ENCODE data around the gene FSIP1.

FSIP1 gene

GRCh38 chr15:39752991-39753390 lies 29.6 kb downstream of the FSIP1 start:
- no peak for DNase-seq

GRCh38 chr15:39752246-39752645 lies 30.4 kb downstream of the FSIP1 start:
- no peak for DNase-seq

GRCh38 chr15:39748276-39748675 lies 34.4 kb downstream of the FSIP1 start:
- no peak for DNase-seq

GRCh38 chr15:39747326-39747725 lies 35.3 kb downstream of the FSIP1 start:
- DNase-seq = no peak

- no peak for DNase-seq
Observed at GRCh38 chr15:39746714-39747276, 35.8 kb downstream of the FSIP1 start.

- DNase-seq = no peak
Observed at GRCh38 chr15:39746176-39746575, 36.5 kb downstream of the FSIP1 start.

- DNase-seq = no peak
Observed at GRCh38 chr15:39745415-39745814, 37.2 kb downstream of the FSIP1 start.

- DNase-seq = no peak
Observed at GRCh38 chr15:39744334-39745103, 38.1 kb downstream of the FSIP1 start.

GRCh38 chr15:39743611-39744010 lies 39.0 kb downstream of the FSIP1 start:
- no peak for DNase-seq

- no peak for DNase-seq
Observed at GRCh38 chr15:39741258-39741657, 41.4 kb downstream of the FSIP1 start.

- no peak for DNase-seq
Observed at GRCh38 chr15:39738998-39739397, 43.6 kb downstream of the FSIP1 start.

GRCh38 chr15:39737196-39737550 lies 45.5 kb downstream of the FSIP1 start:
- no peak for DNase-seq

GRCh38 chr15:39736412-39737195 lies 46.0 kb downstream of the FSIP1 start:
- DNase-seq = no peak

- DNase-seq = no peak
Observed at GRCh38 chr15:39735120-39735717, 47.4 kb downstream of the FSIP1 start.

GRCh38 chr15:39731266-39731665 lies 51.4 kb downstream of the FSIP1 start:
- no peak for DNase-seq

GRCh38 chr15:39730552-39730951 lies 52.1 kb downstream of the FSIP1 start:
- DNase-seq = no peak

GRCh38 chr15:39729500-39729899 lies 53.1 kb downstream of the FSIP1 start:
- DNase-seq = no peak

- no peak for DNase-seq
Observed at GRCh38 chr15:39728845-39729244, 53.8 kb downstream of the FSIP1 start.

- no peak for DNase-seq
Observed at GRCh38 chr15:39721893-39722292, 60.7 kb downstream of the FSIP1 start.

- DNase-seq = no peak
Observed at GRCh38 chr15:39720621-39721611, 61.7 kb downstream of the FSIP1 start.

- DNase-seq = no peak
Observed at GRCh38 chr15:39720081-39720480, 62.6 kb downstream of the FSIP1 start.

- DNase-seq = no peak
Observed at GRCh38 chr15:39719109-39719508, 63.5 kb downstream of the FSIP1 start.
